ENCODE data around the gene EYS. TPM values are rescaled to one million over a fixed set of nuclear protein-coding genes. Genes with fewer than 3 reads are reported as not detected.

EYS gene
- total and polyA plus RNA-seq, 9 of the 15 experiments (the other 6 are each of a cell fraction or from before 2014, with no cell fraction given), result 0.03 to 0.36 (median 0.10) TPM; not detected in 2

DNA sequence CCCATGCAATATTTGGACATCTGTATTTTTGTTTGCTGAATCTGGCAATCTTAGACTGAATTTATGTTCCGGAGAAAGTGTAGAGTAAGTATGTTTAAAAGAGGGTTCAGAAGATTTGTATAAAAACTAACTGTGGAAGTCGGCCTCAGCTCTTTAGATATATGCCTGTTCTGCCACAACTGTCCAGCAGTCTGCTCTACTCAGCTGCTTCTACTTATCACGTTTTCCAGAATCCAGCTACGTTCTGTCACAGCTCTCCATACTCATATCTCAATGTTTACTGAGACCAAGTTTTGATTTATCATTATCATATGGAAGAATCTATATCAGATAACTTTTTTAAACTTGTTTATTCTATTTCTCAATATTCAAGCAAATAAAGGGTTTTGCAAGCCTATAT lies 721.3 kb downstream of the EYS start:
- H3K9ac ChIP-seq (ENCODE audit: insufficient read depth in 1 of 2, low read depth in 2 of 2, low read length in 2 of 2), result no peak overlapping the region
- FAIRE-seq, result no peak
- BruUV-seq (replicated peaks), result no TSS peak
- 0% methylated on average over 4 of the region's 4 CpGs for WGBS (ENCODE audit: insufficient coverage, low coverage, missing lambda C conversion rate)
- H3K4me2 ChIP-seq (ENCODE audit: insufficient read depth, low read length), result no peak overlapping the region
- H3K27ac ChIP-seq (ENCODE audit: extremely low read depth, low read depth, low read length), result no peak overlapping the region
- ChIA-PET POLR2A (no interaction called here), CTCF (ENCODE audit: low intra/inter-chr PET ratio) (no interaction called here)
- H3K4me3 ChIP-seq, result no peak overlapping the region
- H3K4me1 ChIP-seq (replicated peaks in 1 of 2; ENCODE audit: control insufficient read depth in 2 of 2, insufficient read depth in 2 of 2, low read length in 2 of 2), result no peaks in the 10 kb centered on the region
- DNase-seq (ENCODE audit: extremely low read depth in 1 of 4, low spot score in 3 of 4), result no peak
- no peaks in the 10 kb centered on the region for H4K20me1 ChIP-seq (replicated peaks; ENCODE audit: control insufficient read depth, insufficient read depth, low read length)
- TF ChIP-seq RFX5 (IDR thresholded peaks at IDR 0.05; ENCODE audit: low read depth, low read length) (no peak), FOXK1 (CRISPR knock-in tag; IDR thresholded peaks at IDR 0.05; ENCODE audit: borderline replicate concordance) (no peak), NCOA1 (IDR thresholded peaks at IDR 0.05; ENCODE audit: low read depth) (no peak), MCM5 (IDR thresholded peaks at IDR 0.05; ENCODE audit: low read depth) (no peak), SP2 (IDR thresholded peaks at IDR 0.05; ENCODE audit: extremely low read depth, low read depth, low read length, poor library complexity, severe bottlenecking) (no peak), L3MBTL2 (IDR thresholded peaks at IDR 0.05) (no peak), CBX2 (IDR thresholded peaks at IDR 0.05; ENCODE audit: insufficient read depth, low read length, poor library complexity, severe bottlenecking) (no peak), PRPF4 (IDR thresholded peaks at IDR 0.05; ENCODE audit: insufficient read depth, low read depth, low read length, poor library complexity, severe bottlenecking) (no peak), ZNF184 (CRISPR knock-in tag; IDR thresholded peaks at IDR 0.05) (no peak)
- TF ChIP-seq, protein P1, sequence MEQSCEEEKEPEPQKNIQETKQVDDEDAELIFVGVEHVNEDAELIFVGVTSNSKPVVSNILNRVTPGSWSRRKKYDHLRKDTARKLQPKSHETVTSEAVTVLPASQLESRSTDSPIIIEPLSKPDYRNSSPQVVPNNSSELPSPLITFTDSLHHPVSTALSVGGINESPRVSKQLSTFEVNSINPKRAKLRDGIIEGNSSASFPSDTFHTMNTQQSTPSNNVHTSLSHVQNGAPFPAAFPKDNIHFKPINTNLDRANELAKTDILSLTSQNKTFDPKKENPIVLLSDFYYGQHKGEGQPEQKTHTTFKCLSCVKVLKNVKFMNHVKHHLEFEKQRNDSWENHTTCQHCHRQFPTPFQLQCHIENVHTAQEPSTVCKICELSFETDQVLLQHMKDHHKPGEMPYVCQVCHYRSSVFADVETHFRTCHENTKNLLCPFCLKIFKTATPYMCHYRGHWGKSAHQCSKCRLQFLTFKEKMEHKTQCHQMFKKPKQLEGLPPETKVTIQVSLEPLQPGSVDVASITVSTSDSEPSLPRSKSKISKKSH (CRISPR knock-in tag; IDR thresholded peaks at IDR 0.05), result no peak
- TF ChIP-seq, protein P2, sequence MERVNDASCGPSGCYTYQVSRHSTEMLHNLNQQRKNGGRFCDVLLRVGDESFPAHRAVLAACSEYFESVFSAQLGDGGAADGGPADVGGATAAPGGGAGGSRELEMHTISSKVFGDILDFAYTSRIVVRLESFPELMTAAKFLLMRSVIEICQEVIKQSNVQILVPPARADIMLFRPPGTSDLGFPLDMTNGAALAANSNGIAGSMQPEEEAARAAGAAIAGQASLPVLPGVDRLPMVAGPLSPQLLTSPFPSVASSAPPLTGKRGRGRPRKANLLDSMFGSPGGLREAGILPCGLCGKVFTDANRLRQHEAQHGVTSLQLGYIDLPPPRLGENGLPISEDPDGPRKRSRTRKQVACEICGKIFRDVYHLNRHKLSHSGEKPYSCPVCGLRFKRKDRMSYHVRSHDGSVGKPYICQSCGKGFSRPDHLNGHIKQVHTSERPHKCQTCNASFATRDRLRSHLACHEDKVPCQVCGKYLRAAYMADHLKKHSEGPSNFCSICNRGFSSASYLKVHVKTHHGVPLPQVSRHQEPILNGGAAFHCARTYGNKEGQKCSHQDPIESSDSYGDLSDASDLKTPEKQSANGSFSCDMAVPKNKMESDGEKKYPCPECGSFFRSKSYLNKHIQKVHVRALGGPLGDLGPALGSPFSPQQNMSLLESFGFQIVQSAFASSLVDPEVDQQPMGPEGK (CRISPR knock-in tag; IDR thresholded peaks at IDR 0.05; ENCODE audit: borderline replicate concordance), result no peak
- TF ChIP-seq, protein P3, sequence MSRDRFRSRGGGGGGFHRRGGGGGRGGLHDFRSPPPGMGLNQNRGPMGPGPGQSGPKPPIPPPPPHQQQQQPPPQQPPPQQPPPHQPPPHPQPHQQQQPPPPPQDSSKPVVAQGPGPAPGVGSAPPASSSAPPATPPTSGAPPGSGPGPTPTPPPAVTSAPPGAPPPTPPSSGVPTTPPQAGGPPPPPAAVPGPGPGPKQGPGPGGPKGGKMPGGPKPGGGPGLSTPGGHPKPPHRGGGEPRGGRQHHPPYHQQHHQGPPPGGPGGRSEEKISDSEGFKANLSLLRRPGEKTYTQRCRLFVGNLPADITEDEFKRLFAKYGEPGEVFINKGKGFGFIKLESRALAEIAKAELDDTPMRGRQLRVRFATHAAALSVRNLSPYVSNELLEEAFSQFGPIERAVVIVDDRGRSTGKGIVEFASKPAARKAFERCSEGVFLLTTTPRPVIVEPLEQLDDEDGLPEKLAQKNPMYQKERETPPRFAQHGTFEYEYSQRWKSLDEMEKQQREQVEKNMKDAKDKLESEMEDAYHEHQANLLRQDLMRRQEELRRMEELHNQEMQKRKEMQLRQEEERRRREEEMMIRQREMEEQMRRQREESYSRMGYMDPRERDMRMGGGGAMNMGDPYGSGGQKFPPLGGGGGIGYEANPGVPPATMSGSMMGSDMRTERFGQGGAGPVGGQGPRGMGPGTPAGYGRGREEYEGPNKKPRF (IDR thresholded peaks at IDR 0.05; ENCODE audit: low read depth, low read length), result no peak
- TF ChIP-seq, protein P4, sequence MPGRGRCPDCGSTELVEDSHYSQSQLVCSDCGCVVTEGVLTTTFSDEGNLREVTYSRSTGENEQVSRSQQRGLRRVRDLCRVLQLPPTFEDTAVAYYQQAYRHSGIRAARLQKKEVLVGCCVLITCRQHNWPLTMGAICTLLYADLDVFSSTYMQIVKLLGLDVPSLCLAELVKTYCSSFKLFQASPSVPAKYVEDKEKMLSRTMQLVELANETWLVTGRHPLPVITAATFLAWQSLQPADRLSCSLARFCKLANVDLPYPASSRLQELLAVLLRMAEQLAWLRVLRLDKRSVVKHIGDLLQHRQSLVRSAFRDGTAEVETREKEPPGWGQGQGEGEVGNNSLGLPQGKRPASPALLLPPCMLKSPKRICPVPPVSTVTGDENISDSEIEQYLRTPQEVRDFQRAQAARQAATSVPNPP (IDR thresholded peaks at IDR 0.05; ENCODE audit: borderline replicate concordance, insufficient read depth, insufficient read length), result no peak
- TF ChIP-seq, protein P5, sequence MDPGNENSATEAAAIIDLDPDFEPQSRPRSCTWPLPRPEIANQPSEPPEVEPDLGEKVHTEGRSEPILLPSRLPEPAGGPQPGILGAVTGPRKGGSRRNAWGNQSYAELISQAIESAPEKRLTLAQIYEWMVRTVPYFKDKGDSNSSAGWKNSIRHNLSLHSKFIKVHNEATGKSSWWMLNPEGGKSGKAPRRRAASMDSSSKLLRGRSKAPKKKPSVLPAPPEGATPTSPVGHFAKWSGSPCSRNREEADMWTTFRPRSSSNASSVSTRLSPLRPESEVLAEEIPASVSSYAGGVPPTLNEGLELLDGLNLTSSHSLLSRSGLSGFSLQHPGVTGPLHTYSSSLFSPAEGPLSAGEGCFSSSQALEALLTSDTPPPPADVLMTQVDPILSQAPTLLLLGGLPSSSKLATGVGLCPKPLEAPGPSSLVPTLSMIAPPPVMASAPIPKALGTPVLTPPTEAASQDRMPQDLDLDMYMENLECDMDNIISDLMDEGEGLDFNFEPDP (CRISPR knock-in tag; IDR thresholded peaks at IDR 0.05), result no peak
- in situ Hi-C loops (cut with MboI) (no loop called here), intact Hi-C loops (cut with micrococcal nuclease) (no loop called here)
- no peaks in the 10 kb centered on the region for H3K9me1 ChIP-seq (ENCODE audit: control insufficient read depth, insufficient read depth, low read length)
- no peaks in the 10 kb centered on the region for H3K36me3 ChIP-seq (ENCODE audit: control insufficient read depth, insufficient read depth, low read length)
- no peaks in the 10 kb centered on the region for H3K9me3 ChIP-seq (replicated peaks; ENCODE audit: control insufficient read depth, insufficient read depth, low read depth, low read length)
- H2AFZ ChIP-seq (ENCODE audit: low read depth, low read length), result no peak overlapping the region
- no peaks in the 10 kb centered on the region for H3K27me3 ChIP-seq (ENCODE audit: control insufficient read depth in 2 of 2, insufficient read depth in 2 of 2, low read length in 2 of 2)
- no peak for ATAC-seq
- H3K79me2 ChIP-seq (ENCODE audit: control insufficient read depth, insufficient read depth, low read length), result no peaks in the 10 kb centered on the region
